ENCODE measurements around the gene PEAR1. TPM values are rescaled to one million over a fixed set of nuclear protein-coding genes. Genes with fewer than 3 reads are reported as not detected.

The PEAR1 gene
- total RNA-seq, 1 donor from 2014 or later = 19.0 TPM

GRCh38 chr1:156958247-156958714 is 64.8 kb downstream of the PEAR1 start:
- no peak for DNase-seq (ENCODE audit: low read depth)
- H3K4me3 ChIP-seq (ENCODE audit: low read depth, low read length) = no peak overlapping the region
- TF ChIP-seq CTCF (conservative IDR thresholded peaks at IDR 0.05; ENCODE audit: low read depth, low read length) = no peak

- DNase-seq (ENCODE audit: low read depth) = no peak
- no peak for TF ChIP-seq CTCF (conservative IDR thresholded peaks at IDR 0.05; ENCODE audit: low read depth, low read length)
- no peak overlapping the region for H3K4me3 ChIP-seq (ENCODE audit: low read depth, low read length)
These were observed 65.9 kb downstream of the PEAR1 start for GRCh38 chr1:156959414-156959813.

GRCh38 chr1:156959925-156960324 is 66.4 kb downstream of the PEAR1 start:
- TF ChIP-seq CTCF (conservative IDR thresholded peaks at IDR 0.05; ENCODE audit: low read depth, low read length) = no peak
- DNase-seq (ENCODE audit: low read depth) = no peak
- no peak overlapping the region for H3K4me3 ChIP-seq (ENCODE audit: low read depth, low read length)

- H3K4me3 ChIP-seq (ENCODE audit: low read depth, low read length) = no peak overlapping the region
- TF ChIP-seq CTCF (conservative IDR thresholded peaks at IDR 0.05; ENCODE audit: low read depth, low read length) = peak; percentile 31
- DNase-seq (ENCODE audit: low read depth) = no peak
These were observed 68.2 kb downstream of the PEAR1 start for GRCh38 chr1:156961709-156962108.

GRCh38 chr1:156963621-156964020 is 70.1 kb downstream of the PEAR1 start:
- H3K4me3 ChIP-seq (ENCODE audit: low read depth, low read length) = no peak overlapping the region
- no peak for DNase-seq (ENCODE audit: low read depth)
- no peak for TF ChIP-seq CTCF (conservative IDR thresholded peaks at IDR 0.05; ENCODE audit: low read depth, low read length)

- no peak for DNase-seq (ENCODE audit: low read depth)
- no peak for TF ChIP-seq CTCF (conservative IDR thresholded peaks at IDR 0.05; ENCODE audit: low read depth, low read length)
- H3K4me3 ChIP-seq (ENCODE audit: low read depth, low read length) = no peak overlapping the region
These were observed 70.9 kb downstream of the PEAR1 start for GRCh38 chr1:156964441-156964840.

Other genes starting within 250 kb of the PEAR1 start
- 11.6 and 70.2 TPM in 2 replicates for gene NES, start 216.3 kb upstream of the PEAR1 start, total RNA-seq
- gene CRABP2, start 188.1 kb upstream of the PEAR1 start, total RNA-seq = 12.2 and 77.1 TPM in 2 replicates
- gene METTL25B, start 165.2 kb upstream of the PEAR1 start, total RNA-seq = 6.9 and 19.9 TPM in 2 replicates
- gene ISG20L2, start 165.0 kb upstream of the PEAR1 start, total RNA-seq = 19.4 and 26.4 TPM in 2 replicates
- gene MRPL24, start 152.6 kb upstream of the PEAR1 start, total RNA-seq = 47.7 and 65.8 TPM in 2 replicates
- gene HDGF, start 142.0 kb upstream of the PEAR1 start, total RNA-seq = 279 and 348 TPM in 2 replicates
- 49.5 and 51.2 TPM in 2 replicates for gene PRCC, start 126.2 kb upstream of the PEAR1 start, total RNA-seq
- 2.0 and 3.5 TPM in 2 replicates for gene SH2D2A, start 76.9 kb upstream of the PEAR1 start, total RNA-seq
- not detected in 2 replicates for gene INSRR, start 34.6 kb upstream of the PEAR1 start, total RNA-seq
- gene NTRK1, start 32.9 kb upstream of the PEAR1 start, total RNA-seq = not detected in 2 replicates
- gene LRRC71, start 26.9 kb downstream of the PEAR1 start, total RNA-seq = not detected in 2 replicates
- 15.9 and 19.3 TPM in 2 replicates for gene ARHGEF11, start 152.0 kb downstream of the PEAR1 start, total RNA-seq
- not detected in 2 replicates for gene ETV3L, start 206.1 kb downstream of the PEAR1 start, total RNA-seq
- 6.9 and 7.7 TPM in 2 replicates for gene ETV3, start 244.7 kb downstream of the PEAR1 start, total RNA-seq